Measurements from ENCODE around the gene AGER.
"Not testable (repeated sequence)": the region's sequence is repeated elsewhere in the genome, so short reads cannot be mapped to it uniquely, and the experiment has no call there.

The AGER gene

DNA sequence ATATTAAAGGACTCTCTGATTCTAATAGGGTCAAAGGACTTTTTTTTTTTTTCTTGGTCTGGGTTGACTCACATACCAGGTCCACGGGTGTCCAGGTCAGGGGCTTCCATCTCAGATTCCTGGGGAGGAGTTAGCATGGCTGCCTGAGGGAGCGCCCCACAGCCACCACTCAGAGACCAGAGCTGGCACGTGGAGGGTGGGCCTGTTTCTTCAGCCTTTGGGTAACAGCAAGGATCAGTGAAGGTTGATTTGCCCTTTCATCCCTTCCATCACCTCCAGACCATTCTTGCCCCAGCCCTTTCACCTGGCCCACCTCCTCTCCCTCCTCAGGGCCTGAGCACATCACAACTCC is 14.3 kb upstream of the AGER start:
- DNase-seq = no peak

DNA sequence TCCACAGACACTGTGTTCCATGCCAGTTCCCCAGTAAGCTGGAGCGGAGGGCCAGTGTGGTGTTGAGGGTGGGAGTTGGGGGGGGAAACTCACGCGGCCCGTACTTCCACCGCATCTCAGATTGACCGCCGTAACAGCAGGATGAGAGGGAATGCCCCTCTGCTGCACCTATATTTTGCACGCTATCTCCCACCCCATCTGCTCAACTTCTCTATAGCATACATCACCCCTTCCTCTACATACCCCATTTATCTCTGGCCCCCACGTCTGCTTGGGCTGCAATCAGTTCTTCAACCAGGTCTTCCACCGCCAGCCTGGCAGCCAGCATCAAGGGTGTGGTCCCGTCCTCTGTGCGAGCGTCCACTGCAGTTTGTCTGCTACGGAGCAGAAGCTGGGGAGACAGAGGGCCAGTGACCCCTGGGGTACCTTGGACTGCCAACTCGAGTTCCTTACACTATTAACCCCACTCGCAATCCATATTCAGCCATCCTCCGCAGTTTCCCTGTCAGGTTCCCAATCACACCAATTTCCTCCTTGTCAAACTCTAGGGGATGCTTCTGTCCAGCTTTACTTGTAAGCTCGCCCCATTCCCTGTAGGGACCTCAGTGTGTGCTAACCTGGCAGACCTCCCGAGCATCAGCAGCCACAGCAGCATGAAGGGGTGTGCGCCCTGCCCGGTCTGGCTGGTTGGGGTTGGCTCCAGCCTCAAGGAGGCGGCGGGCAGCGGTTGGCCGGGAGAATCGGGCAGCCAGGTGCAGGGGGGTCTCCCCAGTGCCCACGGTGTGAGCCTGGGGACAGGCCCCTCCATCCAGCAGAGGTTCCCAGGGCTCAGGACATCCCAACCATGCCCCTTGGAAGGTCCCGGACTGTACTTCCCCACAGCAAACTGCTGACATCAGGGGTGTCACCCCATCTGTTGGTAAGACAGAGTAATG is 12.9 kb upstream of the AGER start:
- DNase-seq = no peak

DNA sequence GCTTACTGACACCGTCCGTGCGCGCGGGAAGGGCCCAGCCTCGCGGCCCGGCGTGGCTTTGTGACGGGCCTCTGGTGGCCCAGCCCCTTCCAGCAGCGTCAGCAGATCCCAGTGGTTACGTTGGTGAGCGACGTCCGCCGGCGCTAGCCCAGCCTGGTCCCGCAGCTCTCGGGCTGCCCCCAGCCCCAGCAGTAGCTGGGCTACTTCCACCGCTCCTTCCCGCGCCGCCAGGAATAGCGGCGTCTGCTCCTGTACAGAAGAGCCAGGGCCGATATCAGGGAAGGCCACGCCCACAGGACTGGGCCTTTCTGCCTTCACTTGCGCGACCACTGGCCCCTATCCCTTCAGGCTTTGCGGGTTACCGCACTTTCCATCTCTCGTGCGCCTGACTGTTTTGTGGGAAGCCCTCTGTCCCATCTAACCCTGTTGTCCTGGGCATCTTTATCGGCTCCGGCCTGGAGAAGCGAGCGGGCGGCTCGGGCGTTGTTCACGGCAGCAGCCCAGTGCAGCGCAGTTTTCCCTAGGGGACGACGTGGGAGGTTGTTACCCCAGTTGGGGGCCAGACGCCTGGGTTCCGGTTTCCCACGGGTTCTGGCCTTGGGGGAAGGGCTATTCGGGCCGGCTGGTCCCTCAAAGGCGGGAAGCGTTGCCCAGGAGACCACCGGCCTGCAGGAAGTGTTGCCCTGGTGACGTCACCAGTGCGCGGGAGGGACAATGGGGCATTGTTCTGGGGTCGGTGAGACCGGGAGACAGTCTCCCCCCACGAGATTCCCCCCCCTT is 12.0 kb upstream of the AGER start:
- DNase-seq = no peak

DNA sequence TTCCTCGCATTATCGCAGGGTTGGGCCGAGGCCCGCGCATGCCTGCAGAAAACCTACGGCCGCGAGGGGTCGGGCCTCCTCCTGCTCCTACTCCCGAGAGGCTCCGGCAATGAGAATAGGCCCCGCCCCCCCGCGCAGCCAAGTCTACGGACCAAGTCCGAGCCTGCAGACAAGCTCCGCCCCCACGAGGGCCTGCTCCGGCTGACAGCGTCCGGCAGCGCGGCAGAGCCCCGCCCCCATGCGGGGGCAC is 11.5 kb upstream of the AGER start:
- peak; percentile 88 for DNase-seq

DNA sequence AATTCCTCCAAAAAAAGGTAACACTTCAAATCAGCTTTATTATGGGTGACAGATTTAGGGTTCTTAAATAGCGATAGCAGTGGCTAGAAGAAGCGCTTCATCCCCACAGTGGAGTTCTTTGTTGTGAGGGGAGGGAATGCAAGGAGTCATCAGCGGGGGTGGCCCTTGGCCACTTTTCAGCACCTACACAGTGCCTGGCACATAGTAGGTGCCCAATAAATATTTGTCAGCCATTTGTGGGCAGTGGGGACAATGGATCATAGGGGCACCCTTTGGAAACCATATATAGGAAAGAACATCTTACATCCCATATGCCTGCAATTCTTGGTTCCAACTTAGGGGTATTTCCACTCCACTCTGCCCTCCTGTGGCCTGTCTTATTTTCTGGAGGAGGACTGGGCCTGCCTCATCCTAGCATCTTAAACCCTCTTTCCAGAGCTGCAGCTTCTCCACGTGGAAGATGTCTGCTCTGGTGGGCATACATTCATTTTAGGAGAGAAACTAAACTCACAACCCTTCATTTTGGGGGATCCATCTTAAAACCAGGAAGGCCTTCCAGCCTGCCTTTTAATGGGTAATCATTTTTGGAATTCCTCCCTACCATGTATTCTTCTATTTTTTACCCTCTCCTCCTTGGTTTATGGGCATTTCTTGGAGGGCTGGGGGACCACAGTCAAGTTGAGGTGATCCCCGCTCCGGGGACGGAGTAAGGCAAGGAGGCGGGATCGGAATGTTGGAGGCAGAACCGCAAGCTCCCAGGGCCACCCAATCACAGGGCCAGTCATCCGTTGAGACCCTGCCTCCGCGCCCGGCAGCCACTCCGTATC is 11.0 kb upstream of the AGER start:
- DNase-seq = no peak

DNA sequence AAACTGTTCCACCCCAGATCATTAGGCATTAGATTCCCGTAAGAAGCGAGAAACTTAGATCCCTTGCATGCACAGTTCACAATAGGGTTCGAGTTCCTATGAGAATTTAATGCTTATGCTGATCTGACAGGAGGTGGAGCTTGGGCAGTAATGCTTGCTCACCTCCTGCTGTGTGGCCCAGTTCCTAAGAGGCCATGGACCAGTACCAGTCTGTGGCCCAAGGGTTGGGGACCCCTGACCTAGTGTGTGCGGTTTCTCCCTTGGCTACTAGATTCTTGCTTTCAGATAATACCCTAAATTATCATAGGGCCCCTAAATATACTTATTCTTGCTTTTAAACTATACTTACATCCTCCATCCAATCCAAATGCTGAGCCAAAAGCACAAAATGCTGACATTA is 10.3 kb upstream of the AGER start:
- DNase-seq = no peak

DNA sequence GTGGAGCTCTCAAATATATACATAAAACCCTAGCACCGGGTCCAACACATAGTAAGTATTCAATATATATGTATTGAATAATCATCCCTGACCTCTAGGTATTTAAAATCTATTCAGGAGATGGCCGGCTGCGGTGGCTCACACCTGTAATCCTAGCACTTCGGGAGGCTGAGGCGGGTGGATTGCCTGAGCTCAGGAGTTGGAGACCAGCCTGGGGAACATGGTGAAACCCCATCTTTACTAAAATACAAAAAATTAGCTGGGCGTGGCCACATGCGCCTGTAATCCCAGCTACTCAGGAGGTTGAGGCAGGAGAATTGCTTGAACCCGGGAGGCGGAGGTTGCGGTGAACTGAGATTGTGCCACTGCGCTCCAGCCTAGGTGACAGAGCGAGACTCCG is 9.0 kb upstream of the AGER start:
- DNase-seq = not testable (repeated sequence)

DNA sequence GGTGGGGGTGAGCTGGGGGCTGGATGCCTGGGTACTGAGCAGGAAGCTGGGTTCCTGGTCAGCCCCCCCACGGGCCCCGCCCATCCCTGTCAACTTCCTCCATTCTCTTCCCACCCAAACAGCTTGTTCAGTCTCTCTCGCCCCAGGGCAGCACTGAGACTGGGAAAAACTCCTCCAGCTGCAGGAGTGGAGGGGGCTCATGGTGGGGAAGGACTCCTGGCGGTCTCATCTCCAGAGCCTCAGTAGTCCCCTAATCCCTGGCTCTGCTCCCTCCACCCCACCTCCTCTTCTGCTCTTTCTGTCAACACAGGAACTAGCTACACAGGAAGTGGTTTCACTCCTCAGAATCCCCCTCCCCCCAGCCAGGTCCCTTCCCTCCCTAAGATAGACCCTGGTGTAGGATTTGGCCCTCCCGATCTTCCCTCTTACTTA is 8.6 kb upstream of the AGER start, which contains the start of gene GPSM3:
TSS of gene GPSM3 (minus strand) at position 36 of the 432 bp plus-strand sequence. CDS start 130 bp downstream, outside the sequence.
- DNase-seq = no peak

DNA sequence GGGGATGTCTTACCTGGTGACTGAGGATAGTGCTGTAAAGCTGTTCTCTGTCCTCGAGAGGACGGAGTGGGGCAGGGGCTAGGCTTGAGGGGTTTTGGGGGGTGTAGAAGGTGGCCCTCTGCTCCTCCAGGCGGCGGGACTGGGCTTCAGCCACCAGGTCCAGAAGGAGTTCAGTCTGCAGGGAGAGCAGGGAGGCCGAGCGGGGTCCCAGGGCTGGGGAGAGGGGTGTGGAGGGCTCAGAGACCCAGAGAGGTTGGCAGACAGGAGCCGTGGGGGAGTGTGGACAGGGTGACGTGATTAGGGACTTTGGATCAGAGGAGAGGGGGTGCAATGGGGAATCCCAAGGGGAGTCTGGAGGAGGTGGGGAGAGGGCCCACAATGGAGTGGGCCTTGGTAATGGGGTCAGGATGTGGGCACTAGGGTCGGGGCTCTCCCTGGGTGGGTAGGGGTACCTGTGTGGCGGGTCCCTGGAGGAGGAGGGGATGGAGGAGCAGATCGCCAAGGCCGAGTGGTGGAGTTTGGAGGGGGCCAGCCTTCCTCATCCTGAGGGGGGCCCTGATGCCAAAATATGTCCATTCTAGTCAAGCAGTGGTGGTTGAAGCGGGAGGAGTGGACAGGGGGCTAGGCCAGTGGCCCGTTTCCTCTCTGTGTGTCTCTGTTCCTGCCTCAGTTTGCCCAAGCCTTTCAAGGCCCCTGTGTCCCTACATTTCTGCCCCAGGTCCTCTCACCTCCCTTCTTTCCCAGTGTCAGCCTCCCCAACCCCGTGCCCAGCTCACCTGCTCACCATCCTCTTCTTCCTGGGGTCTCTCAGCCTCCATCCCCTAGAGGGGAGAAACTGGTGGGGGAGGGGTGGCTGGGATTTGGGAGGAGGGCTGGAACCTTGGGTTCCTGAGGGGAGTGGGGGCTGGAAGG is 7.9 kb upstream of the AGER start:
- no peak for DNase-seq

DNA sequence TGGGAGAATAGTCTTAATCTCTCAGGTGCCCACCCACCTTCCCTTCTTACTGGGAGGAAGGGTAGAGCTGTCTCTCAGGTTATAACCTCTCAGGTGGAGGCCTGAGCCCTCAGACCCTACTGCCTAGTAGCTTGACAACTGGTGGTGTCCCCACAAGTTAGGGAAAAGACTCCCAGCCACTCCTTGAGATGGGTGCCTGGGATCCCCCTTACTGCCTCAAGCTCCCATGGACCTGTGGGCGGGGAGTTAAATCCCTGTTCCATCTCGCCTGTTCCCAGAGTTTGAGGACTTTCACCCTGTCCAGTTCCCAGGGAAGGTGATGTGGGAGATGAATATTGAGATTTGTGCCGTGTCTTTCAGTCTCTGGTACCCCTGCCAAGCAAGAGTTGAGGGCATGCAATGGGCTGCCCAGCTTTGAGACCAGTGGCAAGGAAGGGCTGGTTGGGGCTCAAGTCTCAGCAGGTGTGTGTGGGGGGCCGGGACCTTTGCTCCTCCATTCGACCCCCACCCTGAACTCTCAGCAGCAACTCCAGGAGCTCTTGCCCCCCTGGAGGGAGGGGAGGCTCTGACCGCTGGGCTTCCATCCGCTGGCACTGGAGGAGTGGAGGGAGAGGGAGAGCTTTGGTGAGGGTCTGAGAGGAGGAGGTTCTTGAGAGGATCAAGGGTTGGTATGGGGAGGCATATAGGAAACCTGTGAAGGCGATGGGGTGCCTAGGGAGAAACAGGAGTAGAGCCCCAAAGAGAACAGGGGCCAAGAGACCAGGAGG is 7.0 kb upstream of the AGER start:
- no peak for DNase-seq

DNA sequence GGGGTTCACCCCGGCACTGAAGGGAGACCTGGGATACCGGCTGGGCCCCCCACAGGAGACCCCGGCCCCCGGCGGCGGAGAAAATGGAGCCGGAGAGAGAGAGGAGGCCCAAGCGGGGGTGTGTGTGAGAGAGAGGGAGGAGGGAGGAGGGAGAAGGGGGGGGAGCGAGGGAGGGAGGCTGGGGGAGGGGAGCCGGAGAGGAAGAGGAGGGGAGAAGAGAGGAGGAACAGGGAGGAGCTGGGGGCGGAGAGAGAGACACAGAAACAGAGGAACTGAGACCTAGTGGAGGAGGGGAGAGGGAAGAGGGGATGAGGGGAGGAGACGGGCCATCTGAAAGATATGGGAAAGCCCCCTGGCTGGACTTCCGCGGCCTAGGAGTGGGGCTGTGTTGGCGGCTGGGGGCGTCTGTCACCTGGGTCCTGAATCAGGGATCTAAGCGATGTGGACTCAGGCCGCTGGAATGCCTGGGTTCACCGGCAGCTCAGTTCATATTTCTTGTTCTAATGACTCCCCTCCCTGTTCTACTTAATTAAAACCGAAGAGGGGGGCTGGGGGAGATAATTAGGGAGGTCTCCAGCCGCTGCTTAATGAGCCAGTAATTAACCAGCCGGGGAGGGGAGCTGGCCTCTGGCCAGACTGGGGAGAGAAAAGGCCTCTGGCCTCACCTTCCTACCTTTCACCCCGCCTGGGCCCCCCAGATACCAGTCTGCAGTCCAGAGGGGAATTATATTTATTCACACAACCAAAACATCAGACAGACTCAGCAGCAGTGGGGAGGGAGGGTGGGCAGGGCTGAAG is 6.2 kb upstream of the AGER start, which contains the start of gene PBX2:
TSS of gene PBX2 (minus strand) at position 149 of the 798 bp plus-strand sequence. CDS start 287 bp downstream, outside the sequence.
- peak; percentile 33 for DNase-seq

DNA sequence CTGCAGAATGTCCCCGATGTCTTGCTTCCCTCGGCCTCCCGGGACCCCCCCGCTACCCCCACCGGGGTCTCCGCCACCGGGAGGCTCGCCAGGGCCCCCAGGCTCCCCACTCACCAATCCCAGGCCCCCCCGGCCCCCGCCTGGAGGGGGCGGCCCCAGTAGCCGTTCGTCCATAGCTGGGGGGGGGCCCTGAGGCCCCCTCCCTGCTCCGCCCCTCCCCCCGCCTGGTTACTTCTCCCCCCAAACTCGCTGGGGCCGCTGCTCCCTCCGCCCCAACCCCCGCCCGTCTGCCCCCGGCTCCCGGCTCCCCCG is 5.6 kb upstream of the AGER start:
- DNase-seq = no peak

DNA sequence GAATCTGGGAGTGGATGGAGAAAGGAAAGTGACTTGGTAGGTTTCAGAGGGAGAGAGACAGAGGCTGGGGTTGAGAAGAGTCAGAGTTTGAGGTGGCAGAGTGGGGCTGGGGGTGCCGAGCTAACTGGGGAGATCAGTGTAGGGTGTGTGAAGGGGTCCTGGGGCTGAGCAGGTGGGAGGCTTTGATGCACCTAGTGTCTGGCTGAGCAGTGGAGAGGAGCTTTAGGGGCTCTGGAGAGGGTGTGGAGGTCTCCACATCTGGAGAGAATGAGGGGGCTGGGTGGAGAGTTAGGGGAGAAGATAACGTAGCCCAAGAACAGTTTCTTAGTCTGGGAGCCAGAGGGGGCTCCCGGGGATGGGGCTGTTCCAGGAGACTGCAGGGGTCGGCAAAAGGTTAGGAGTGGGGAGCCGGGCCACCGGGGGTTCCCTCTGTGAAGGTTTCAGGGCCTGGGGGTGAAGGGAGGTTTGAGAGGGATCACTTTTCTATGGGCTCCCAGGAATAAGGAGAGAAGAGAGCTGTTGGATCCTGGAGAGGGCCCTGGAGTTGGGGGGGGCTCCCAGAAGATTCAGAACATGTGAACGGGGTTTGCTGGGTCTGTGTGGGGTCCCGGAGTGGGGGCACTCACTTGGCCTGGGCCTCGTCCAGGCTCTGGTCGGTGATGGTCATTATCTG is 5.2 kb upstream of the AGER start:
- no peak for DNase-seq

DNA sequence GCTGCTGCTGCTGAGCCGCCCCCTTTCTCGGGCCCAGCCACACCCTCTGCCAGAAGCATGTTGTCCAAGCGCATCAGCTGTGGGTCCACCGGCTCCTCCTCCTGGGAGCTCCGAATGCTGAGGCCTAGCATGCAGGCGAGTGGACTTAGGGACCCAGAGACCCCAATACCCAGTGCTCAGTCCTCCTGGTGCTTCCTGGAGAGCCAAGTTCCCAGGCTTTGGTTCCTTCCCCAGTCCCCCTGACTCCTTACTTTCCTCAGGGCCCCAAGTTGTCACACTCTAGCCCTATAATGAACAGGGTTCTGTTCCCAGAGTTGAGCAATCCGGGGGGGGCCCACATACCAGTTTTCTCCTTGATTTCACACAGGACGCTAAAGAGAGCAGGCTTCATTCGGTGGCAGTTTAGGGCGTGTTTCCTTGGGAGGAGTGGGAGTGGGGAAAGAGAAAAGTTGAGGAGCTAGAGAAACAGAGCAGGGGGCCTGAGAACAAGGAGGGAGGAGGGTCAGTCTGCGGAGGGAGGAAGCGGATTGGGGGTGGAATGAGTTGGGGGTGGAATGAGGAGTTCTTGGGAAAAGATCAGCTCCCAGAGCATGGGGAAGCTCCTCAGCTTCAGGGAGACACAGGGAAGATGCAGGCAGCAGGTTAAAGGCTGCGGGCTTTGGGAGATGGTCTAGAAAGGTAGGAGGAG is 4.5 kb upstream of the AGER start:
- no peak for DNase-seq

DNA sequence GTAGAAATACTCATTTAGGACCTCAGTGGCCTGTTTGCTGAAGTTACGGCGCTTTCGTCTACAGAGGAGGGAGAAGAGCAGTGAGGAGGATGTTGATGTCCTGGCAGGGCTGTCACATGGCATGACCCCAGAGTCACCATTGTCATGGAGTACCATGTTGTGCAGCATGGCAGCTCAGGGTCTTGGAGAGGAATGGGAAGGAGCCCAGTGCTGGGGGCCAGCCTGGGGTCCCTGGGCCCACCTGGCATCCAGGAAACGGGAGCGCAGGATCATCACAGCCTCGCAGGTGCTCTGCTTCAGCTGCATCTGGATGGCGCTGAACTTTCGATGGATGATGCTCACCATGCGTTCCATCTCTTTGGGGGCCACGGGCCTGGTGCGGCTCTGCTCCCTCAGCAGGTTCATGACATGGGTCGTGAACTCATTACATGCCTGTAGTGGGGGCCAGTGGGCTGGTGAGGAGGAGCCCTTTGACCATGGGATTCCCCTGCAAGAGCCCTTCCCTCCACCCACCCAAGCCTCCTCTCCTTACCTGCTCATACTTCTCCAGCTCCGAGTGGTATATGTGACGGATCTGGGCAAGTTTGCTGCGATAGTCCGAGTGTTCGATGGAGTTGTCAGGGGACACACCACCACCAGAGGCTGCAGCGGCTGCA is 3.8 kb upstream of the AGER start:
- not testable (repeated sequence) for DNase-seq

DNA sequence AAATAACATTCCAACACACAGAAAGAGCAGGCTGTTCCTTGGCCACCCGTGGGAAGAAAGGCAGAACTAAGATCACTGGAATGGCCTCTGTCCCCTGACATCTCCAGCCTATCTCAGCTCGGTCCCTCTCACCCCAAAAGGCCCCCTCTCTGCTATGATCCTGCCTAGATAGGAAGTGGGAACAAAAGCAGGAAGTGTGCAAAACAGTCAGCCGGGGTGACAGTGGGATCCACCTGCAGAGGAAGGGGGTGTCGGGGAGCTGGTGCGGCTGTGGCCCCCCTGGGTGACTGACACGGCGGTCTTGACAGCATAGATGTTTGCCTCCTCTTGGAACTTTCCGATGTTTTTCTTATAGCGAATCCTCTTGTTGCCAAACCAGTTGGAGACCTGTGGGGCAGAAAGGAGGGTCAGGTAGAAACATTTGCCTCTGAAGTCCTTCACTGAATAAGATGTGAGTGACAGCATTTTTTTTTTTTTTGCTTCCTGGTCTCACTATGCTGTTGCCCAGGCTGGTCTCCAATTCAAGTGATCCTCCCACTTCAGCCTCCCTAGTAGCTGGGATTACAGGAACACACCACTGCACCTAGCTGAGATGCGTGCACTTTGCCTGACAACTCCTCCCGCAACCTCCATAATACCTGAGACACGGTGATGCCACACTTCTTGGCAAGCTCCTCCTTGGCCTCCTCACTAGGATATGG is 3.1 kb upstream of the AGER start:
- DNase-seq = no peak

DNA sequence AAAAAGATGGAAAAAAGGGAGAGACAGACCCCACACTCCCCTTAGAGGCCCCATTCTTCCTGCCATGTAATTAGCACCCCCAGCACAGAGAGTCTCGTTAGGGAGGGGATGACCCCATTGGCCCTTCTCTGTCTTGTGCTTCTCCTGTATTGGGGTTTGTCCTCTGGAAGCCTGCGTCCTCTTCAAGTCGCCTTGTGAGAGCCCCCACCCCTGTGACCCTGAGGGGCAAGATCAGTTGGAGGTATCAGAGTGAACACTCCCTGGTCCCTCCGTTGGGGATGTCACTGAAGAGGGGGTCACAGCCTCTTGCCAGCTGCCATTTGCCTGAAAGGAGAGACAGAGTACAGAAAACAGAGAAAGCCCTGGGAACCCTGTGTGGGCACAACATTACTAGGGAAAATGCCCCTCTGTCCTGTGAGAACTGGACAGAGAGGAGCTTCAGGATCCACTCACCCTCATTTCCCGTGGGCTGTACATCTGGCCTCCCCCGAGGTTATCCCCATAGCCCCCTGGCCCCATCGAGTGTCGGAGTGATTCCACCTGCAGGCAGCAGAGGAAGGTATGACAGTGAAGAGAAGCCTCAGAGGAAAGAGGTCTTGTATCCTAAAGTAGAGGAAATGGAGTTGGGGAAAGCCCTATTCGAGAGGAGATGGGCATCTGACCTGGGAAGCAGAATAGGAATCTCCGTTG is 2.2 kb upstream of the AGER start:
- not testable (repeated sequence) for DNase-seq

Data from NCI-H187 treated with DMSO at 0.1 percent for 48 hours (cell line).